Measurements from ENCODE around the gene MFSD8.
A peak's percentile ranks its signal among the peaks of the same experiment; 100 is the strongest.
"Not testable (repeated sequence)": the region's sequence is repeated elsewhere in the genome, so short reads cannot be mapped to it uniquely, and the experiment has no call there.

The MFSD8 gene, protein sequence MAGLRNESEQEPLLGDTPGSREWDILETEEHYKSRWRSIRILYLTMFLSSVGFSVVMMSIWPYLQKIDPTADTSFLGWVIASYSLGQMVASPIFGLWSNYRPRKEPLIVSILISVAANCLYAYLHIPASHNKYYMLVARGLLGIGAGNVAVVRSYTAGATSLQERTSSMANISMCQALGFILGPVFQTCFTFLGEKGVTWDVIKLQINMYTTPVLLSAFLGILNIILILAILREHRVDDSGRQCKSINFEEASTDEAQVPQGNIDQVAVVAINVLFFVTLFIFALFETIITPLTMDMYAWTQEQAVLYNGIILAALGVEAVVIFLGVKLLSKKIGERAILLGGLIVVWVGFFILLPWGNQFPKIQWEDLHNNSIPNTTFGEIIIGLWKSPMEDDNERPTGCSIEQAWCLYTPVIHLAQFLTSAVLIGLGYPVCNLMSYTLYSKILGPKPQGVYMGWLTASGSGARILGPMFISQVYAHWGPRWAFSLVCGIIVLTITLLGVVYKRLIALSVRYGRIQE

DNA sequence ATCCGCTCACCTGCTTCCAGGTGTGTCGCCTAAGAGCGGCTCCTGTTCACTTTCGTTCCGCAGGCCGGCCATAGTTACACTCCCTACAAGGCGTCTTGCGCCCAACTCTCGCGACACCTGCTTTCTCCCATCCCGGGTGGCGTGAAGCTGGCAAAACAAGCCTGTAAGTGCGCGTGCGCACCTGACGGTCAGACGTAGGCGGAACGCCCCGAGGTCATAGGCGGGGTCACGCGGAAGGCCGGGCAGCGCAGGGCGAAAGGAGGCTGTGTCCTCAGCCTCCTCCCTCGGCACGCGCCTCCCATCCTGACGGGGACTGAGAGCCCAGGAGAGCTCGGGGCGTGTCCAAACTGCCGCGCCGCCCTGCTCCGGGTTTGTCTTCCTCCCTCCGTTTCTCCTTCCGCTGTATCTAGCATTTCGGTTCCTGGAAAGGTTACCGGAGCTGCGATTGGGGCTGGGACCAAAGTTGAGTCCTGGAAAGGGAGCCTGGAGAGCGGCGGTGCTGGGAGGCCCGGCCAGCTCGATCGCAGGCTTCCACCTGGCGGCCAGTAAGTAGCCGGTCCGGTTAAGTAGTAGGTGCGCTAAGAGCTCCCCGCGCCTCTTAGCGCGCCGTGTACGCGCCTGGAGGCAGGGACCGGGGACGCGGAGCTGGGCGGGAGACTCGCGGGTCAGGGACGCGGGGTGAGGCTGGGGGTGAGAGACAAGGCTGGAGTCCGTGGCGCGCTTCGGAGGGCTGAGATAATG is at the start of gene MFSD8, which contains the start of gene ABHD18:
Gene MFSD8 (minus strand): TSS at position 112 of the 741 bp plus-strand sequence. CDS start 40 bp downstream, at position 72.
Gene ABHD18 (plus strand): TSS at position 345 of the 741 bp plus-strand sequence. CDS start 17,550 bp downstream, outside the sequence.
- peak; percentile 98 for DNase-seq (ENCODE audit: low read depth)

DNA sequence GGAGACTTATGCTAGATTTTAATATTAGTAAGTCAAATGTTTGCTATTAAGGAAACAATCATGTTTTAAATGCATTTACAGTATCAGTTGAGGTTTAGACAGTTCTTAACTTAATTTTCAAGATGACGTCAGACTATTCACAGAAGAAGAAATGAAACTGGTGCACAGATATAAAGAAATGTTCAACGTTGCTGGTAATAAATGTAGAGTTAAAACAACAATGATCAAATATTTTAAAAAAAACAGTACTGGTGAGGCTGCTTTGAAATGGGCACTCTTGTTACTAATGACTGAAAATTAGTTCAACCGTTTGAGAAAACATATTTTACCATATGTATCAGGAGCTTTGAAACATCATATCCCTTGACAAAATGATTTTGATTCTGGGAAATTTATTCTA is 44.5 kb upstream of the MFSD8 start:
- DNase-seq (ENCODE audit: low read depth), result no peak

DNA sequence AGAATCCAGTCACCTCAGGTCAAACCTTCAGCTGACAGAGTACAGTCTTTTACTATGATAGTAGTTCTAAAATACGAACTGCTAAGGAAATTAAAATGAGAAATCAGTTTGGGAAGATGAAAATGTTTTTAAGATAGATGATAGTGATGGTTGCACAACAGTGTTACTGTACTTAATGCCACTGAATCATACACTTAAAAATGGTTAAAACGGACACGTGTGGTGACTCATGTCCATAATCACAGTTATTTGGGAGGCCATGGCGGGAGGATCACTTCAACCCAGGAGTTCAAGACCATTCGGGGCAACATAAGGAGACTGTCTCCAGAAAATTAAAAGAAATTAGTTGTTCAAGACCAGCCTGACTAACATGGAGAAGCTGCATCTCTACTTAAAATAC is 41.6 kb upstream of the MFSD8 start:
- no peak for DNase-seq (ENCODE audit: low read depth)

DNA sequence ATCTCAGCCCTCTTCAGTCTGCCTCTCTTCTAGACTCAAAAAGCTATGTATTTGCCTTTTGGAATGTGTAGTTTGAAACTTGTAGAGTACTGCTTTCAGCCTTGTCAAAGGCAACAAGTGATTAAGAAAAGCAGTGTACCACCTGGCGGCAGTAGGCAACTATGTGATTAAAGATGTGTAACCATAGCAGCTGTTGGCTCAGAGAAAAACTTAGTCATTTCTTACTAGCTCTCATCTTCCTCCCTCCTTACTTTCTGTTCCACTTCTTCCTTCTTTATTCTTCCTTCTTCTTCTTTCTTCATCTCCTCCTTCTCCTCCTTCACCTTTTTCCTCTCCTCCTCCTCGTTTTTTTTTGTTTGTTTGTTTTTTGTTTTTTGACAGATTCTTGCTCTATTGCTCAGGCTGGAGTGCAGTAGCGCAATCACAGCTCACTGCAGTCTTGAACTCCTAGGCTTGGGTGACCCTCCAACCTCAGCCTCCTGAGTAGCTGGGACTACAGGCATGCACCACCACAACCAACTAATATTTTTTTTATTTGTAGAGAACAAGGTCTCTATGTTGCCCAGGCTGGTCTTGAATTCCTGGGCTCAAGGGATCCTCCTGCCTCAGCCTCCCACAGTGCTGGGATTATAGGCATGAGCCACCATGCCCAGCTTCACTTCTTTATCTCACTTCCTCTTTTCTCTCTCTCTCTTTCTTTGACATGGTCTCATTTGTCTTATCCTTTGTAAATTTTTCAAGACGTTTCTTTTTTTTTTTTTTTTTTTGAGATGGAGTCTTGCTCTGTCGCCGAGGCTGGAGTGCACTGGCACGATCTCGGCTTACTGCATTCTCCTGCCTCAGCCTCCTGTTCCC is 32.8 kb upstream of the MFSD8 start:
- peak; percentile 20 for DNase-seq (ENCODE audit: low read depth)

DNA sequence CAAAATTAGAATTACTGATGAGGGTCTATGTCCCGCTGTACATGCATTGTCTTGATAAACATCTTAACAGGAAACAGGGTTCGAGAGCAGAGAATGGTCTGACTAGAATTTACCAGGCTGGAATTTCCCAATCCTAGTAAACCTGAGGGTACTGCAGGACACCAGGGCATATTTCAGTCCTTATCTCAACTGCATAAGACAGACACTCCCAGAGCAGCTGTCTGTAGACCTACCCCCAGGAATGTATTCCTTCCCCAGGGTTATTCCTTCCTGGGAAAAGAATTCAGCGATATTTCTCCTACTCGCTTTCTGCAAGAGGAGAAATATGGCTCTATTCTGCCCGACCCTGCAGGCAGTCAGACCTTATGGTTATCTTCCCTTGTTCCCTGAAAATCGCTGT is 31.5 kb upstream of the MFSD8 start:
- DNase-seq (ENCODE audit: low read depth), result not testable (repeated sequence)

DNA sequence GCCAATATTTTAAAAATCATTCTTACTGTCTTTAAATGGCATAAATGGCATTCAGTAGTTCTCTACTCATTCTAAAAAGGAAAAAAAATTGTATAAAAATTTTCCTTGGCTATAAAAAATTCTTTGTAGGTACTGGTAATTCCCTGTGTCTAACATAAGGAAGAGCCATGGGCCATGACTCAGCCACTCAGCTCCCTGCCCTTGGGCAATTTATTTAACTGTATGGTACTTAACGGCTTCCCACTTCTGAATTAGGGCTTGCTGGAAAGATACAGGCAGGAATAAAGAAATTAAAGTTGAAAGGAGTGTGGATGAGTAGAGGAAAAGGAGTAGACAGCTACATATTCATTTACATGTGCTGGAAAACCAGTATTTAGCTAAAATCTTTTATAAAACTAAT is 30.8 kb upstream of the MFSD8 start:
- DNase-seq (ENCODE audit: low read depth), result no peak

DNA sequence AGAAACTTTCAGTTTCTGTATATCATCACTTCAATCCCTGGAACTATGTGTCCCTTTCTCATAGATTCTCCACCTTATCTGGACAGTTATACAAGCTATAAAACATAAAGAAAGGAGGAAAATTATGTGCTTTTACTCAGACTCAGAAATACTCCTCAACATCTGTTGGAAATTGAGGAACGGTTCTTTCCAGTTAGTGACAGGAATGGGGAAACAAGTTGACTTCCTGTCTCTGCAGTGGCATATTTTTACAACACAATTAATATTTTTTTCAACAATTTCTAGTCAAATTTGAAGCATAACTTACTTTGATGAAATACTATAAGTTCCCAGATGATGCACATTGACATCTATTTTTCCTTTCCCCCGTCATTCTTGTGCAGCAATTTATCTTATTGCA is 28.2 kb upstream of the MFSD8 start:
- DNase-seq (ENCODE audit: low read depth), result no peak

DNA sequence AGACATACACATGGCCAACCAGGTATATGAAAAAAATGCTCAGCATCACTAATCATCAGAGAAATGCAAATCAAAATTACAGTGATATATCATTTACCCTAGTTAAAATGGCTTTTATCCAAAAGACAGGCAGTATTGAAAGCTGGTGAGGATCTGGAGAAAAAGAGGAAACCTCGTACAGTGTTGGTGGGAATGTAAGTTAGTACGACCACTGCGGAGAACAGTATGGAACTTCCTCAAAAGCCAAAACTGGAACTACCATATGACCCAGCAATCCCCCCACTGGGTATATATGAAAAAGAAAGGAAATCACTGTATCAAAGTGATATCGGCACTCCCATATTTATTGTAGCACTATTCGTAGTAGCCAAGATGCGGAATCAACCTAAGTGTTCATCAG is 23.7 kb upstream of the MFSD8 start:
- DNase-seq (ENCODE audit: low read depth), result no peak

DNA sequence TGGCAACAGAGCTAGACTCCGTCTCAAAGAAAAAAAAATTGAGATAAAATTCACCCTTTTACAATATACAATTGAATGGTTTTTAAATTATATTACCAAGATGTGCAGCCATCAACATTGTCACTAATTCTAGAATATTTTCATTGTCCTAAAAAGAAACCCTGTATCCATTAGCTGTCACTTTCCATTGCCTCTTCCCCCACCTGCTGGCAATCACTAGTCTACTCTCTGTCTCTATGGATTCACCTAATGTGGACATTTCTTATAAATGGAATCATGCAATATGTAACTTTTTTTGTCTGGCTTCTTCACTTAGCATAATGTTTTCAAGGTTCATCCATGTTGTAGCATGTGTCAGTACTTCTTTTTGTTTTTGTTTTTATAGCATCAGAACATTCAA is 21.0 kb upstream of the MFSD8 start:
- no peak for DNase-seq (ENCODE audit: low read depth)

DNA sequence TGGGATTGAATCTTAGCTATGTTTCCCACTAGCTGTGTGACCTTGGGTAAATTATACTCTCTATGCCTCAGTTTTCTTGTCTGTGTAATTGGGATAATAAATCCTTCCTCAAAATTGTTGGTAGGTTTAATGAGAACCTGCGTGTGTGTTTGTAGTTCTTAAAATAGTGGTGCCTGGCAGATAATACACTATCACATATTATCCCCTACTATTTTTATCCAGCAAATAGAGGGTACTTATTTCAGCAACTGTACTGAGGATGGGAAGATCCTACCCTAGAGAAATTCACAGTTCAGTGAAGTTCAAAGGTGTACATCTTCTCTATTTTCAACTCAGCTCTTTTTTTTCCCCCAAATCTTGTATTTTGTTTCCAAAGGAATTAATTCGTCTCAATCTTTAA is 17.5 kb upstream of the MFSD8 start:
- no peak for DNase-seq (ENCODE audit: low read depth)

DNA sequence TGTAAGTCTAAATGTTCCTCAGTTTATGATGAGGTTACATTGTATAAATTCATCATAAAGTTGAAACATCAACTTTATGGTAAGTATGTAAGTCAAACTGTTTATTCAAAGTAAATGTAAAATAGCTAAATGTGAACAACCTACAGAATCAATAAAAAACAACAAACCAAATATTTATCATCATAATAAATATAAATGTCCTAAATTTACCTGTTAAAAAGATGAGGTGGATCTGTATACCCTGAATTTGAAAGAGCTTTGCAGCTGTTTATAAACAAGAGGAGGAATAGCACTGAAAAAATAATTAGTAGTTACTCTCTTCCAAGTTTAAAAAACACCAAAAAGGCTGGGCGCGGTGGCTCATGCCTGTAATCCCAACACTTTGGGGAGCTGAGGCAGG is 14.0 kb upstream of the MFSD8 start:
- no peak for DNase-seq (ENCODE audit: low read depth)

DNA sequence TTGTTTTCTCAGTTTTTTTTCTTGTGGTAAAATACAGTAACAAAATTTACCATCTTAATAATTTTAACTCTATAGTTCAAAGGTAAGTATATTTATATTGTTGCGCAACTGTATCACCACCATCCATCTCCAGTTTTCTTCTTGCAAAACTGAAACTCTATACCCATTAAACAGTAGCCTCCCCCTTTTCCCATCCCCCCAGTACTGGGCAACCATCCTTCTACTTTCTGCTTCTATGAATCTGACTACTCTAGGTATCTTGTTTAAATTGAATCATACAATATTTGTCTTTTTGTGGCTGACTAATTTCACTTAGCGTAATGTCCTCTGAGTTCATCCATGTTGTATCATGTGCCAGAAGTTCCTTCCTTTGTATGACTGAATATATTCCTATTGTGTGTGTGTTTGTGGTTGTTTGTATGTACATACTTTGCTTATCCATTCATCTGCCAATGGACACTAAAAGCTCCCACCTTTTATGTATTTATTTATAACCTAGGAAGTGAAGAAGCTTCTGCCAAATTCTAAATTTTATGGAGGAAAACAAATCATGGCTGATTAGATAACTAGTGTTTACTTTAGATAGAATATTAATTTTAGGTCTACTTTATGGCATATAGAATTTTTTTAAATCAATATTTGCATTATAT is 10.3 kb upstream of the MFSD8 start:
- DNase-seq (ENCODE audit: low read depth), result no peak

DNA sequence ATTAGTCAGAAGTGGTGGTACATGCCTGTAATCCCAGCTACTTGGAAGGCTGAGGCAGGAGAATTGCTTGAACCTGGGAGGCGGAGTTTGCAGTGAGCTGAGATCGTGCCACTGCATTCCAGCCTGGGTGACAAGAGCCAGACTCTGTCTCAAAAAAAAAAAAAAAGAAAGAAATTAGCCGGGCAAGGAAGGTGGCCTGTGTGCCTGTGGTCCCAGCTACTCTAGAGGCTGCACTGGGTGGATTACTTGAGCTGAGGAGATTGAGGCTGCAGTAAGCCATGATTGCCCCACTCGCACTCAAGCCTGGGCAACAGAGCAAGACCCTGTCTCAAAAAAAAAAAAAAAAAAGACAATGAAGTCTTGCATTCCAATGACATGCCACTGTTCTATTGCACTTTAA is 6.0 kb upstream of the MFSD8 start:
- not testable (repeated sequence) for DNase-seq (ENCODE audit: low read depth)

DNA sequence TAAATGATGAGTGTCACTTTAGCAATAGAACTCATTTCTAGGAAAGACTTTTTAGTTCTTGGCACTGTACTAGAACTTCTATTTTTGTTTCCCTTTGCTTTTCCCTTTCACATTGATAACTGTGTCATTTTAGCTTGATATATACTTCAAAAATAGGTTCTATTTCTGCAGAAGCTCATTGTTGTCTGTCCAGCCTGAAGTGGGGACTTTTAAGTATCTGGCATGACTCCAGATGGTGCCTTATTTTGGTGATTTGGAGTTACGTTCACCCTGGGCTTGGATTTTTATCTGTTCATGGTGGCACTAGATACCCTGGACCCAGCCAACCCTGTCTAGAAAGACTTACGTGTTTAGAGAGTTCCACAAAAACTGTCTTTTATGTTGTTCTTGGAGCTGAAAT is 3.6 kb upstream of the MFSD8 start:
- no peak for DNase-seq (ENCODE audit: low read depth)

DNA sequence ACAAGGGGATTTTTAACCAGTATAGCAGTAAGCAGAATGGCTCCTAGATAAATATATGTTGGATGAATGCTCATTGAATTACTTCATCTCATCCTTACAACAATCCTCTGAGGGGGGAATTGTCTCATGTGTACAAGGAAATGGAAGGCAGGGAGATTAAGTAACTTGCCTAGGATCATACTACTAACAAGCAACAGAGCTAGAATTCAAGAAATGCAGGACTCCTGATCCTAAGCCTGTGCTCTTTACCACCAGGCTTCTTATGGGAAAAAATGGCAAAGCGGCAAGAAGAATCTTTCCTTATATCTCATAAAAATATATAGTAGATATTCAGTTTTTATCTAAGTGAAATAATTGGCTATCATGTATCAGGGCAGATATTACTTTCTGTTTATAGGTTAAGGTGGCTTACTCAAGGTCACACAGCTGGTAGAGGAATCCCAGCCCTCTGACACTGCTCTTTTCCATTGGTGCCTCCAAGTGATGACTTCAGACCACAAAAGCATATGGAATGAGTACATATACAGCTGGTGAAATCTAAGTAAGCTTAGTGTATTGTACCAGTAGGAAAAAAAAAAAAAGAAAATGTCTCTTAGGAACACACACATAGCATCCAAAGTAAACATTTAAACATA is 2.3 kb upstream of the MFSD8 start:
- no peak for DNase-seq (ENCODE audit: low read depth)

DNA sequence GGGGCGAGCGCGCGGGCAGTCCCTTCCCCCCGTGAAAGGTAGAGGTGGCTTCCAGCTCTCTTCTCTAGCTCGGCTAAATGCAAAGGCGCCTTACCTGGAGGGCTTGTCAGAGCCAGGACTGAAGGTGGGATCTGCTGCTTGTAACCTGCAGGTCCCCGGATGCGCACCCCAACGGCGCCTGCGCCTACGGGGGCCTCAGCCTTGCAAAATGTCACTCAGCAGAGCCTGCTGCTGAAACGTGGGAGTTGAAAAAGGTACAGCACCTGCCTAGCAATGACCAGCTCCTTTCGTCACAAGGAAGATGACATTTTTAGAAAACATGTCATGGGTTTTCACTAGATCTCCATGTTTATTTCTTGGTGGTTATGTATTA is 816 bp upstream of the MFSD8 start:
- peak; percentile 61 for DNase-seq (ENCODE audit: low read depth)

DNA sequence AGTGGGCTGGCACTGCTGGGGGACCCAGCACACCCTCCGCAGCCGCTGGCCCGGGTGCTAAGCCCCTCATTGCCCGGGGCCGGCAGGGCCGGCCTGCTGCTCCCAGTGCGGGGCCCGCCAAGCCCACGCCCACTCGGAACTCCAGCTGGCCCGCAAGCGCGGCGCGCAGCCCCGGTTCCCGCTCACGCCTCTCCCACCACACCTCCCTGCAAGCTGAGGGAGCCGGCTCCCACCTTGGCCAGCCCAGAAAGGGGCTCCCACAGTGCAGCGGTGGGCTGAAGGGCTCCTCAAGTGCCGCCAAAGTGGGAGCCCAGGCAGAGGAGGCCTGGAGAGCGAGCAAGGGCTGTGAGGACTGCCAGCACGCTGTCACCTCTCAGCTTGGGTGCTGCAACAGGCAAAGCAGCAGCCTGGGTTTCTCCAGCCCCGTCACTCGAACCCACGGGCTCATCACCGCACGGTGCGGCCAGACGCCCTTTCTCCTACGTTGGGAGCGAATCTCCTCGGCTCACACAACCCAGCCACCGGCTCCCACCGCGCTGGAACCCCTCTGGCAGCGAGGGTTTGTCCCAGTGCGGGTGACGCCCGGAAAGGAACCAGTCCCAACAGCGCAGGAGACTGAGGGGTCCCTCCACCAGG is 429 bp downstream of the MFSD8 start:
- DNase-seq (ENCODE audit: low read depth), result peak; percentile 23

DNA sequence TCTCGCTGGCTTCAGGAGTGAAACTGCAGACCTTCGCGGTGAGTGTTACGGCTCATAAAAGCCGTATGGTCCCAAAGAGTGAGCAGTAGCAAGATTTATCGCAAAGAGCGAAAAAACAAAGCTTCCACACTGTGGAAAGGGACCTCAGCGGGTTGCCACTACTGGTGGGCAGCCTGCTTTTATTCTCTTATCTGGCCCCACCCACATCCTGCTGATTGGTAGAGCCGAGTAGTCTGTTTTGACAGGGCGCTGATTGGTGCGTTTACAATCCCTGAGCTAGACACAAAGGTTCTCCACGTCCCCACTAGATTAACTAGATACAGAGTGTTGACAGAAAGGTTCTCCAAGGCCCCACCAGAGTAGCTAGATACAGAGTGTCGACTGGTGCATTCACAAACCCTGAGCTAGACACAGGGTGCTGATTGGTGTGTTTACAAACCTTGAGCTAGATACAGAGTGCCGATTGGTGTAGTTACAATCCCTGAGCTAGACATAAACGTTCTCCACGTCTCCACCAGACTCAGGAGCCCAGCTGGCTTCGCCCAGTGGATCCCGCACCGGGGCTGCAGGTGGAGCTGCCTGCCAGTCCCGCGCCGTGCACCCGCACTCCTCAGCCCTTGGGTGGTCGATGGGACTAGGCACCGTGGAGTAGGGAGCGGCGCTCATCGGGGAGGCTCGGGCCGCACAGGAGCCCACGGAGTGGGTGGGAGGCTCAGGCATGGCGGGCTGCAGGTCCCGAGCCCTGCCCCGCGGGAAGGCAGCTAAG is 1.2 kb downstream of the MFSD8 start:
- DNase-seq (ENCODE audit: low read depth), result not testable (repeated sequence)

DNA sequence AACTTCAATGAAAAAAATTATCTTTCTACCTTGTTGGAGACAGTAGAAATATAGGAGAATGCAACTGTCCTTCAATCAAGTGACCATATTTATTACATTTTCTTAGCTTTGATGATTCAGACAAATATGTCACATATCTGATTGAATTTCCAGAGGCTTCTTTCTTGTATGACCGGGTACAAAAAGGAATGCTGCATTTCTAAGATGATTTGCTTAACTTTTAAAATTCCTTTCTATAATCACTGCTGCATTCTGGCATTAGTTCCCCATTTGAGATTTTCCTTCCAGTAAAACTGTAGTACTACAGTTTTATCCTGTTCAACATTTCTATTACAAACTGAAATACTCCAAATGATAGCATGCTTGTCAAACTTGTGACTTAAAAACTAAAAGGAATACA is 5.2 kb downstream of the MFSD8 start:
- no peak for DNase-seq (ENCODE audit: low read depth)

DNA sequence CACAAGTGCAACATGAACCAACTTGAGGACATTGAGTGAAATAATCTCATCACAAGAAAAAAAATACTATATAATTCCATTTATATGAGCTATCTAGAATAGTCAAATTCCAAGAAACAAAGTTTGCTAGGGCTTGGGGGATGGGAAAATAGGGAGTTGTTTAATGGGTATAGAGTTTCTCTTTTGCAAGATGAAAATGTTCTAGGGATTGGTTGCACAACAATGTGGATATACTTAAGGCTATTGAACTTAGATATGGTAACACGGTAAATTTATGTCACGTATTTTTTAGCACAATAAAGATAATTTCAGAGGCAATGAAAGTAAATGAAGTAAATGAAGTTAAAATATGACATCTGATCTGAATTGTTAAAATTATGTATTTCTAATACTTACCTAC is 7.9 kb downstream of the MFSD8 start:
- no peak for DNase-seq (ENCODE audit: low read depth)

All from activated T-cell treated with anti-CD3 and anti-CD28 coated beads for 24 hours (primary cell).